HG02973 (cell line): ENCODE data around the gene SMAD6.

ENCODE experiments used
- ATAC-seq: cut with Tn5 transposase; IDR thresholded peaks from one replicate; pipeline ENCODE4 v1.9.1; 2021; ENCODE audit warnings: moderate library complexity; ENCODE audit not compliant: unreplicated experiment

SMAD6 gene

GRCh38 chr15:66702787-66703539 is 927 bp downstream of the SMAD6 start:
- ATAC-seq, result no peak

- no peak for ATAC-seq
These were observed 1.5 kb downstream of the SMAD6 start for GRCh38 chr15:66703540-66703941.

- no peak for ATAC-seq
These were observed 2.2 kb downstream of the SMAD6 start for GRCh38 chr15:66704019-66704802.

- no peak for ATAC-seq
These were observed 2.7 kb downstream of the SMAD6 start for GRCh38 chr15:66704803-66705153.

- no peak for ATAC-seq
These were observed 3.5 kb downstream of the SMAD6 start for GRCh38 chr15:66705277-66706146.

GRCh38 chr15:66706225-66706732 is 4.2 kb downstream of the SMAD6 start:
- ATAC-seq, result no peak

- ATAC-seq, result no peak
These were observed 4.8 kb downstream of the SMAD6 start for GRCh38 chr15:66706840-66707239.

GRCh38 chr15:66707310-66708082 is 5.5 kb downstream of the SMAD6 start:
- no peak for ATAC-seq

- ATAC-seq, result no peak
These were observed 6.4 kb downstream of the SMAD6 start for GRCh38 chr15:66708389-66708788.

GRCh38 chr15:66709884-66710283 is 7.8 kb downstream of the SMAD6 start:
- ATAC-seq, result no peak

- ATAC-seq, result no peak
These were observed 9.2 kb downstream of the SMAD6 start for GRCh38 chr15:66711260-66711659.

- ATAC-seq, result no peak
These were observed 9.8 kb downstream of the SMAD6 start for GRCh38 chr15:66711862-66712261.

GRCh38 chr15:66713843-66714508 is 11.9 kb downstream of the SMAD6 start:
- ATAC-seq, result no peak

- no peak for ATAC-seq
These were observed 12.5 kb downstream of the SMAD6 start for GRCh38 chr15:66714543-66714981.

GRCh38 chr15:66715181-66715624 is 13.2 kb downstream of the SMAD6 start:
- no peak for ATAC-seq

- ATAC-seq, result no peak
These were observed 14.0 kb downstream of the SMAD6 start for GRCh38 chr15:66715720-66716655.

- ATAC-seq, result no peak
These were observed 14.6 kb downstream of the SMAD6 start for GRCh38 chr15:66716656-66717020.

GRCh38 chr15:66718220-66718988 is 16.4 kb downstream of the SMAD6 start:
- ATAC-seq, result no peak
